ENCODE measurements around the gene RP9.
"Not testable (repeated sequence)": the region's sequence is repeated elsewhere in the genome, so short reads cannot be mapped to it uniquely, and the experiment has no call there.

Gene RP9

DNA sequence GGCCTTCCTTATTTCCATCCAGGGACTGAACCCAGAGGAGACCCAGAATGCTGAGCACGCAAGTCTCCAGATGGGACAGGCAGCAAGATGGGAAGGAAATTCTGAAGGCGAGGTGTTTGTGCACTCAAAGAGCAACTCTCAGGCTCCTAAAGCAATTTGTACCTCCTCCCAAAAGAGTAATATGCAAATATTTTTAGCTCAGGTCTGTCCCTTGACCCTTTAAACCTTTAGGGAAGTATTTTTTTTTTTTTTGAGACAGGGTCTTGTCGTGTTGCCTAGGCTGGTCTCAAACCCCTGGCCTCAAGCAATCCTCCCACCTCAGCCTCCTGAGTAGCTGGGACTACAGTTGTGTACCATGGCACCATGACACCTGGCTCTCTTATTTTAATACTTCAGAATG lies 8.4 kb downstream of the RP9 start:
- DNase-seq, result no peak

DNA sequence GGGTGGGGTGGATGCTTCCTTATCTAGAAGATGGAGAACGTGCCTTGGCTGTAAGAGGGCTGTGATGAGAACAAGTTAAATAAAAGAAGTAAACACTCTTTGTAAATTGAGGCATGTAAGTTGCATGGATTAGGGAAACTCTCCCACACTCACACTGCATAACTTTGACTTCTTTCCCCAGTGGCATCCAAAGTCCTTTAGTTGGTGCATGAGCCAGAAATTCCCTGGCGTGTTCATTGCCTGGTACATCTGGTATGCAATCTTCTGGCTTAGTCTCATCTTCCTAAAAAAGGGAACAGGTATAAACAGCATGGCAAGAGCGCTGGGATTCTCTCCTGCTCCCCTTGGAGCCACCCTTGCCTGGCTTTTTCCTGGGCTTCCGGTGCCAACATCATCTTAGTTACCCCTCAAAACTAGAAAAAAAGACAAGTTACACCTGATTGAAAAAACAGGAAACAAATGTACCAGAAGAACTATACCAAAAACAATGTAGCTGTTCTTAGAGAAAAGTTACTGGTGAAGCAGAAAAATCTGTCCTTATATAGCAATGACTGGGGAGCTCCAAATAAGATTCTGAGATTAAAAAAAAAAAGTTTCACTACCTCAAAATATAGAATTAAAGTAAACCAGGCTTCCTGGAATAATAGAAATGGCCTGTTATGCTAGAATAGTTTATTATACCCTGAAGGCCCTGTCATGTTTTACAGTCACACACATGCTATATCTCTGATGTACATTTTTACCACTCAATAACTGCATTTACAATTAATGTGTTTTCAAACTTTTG lies 9.9 kb downstream of the RP9 start:
- DNase-seq, result no peak

- DNase-seq, result not testable (repeated sequence)
Measured at GRCh38 chr7:33094745-33095275, 14.4 kb downstream of the RP9 start.

DNA sequence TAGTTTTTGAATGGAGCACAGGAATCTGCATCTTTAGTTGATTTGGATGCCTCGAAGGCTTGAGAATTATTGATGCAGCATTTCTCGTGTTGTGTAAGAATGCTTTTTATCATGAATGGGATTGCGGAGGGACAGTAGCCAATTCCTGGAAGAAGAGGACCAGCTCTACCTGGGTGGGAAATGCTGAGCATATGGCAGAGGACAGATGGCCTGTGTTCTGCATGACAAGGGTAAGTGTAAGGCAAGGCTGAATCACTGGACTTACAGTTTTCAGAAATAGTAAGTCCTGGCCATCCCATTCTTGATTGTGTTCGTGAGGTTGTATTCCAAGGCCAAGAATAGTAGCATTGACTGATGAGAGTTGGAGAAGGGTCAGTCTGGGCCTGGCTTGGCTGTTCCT lies 15.9 kb downstream of the RP9 start:
- no peak for DNase-seq

- no peak for DNase-seq
Measured at GRCh38 chr7:33091641-33092191, 17.5 kb downstream of the RP9 start.

GRCh38 chr7:33091111-33091531 lies 18.1 kb downstream of the RP9 start:
- DNase-seq, result no peak

- DNase-seq, result no peak
Measured at GRCh38 chr7:33089142-33089541, 20.1 kb downstream of the RP9 start.

GRCh38 chr7:33087858-33088257 lies 21.3 kb downstream of the RP9 start:
- DNase-seq, result no peak

GRCh38 chr7:33087356-33087755 lies 21.8 kb downstream of the RP9 start:
- DNase-seq, result no peak

DNA sequence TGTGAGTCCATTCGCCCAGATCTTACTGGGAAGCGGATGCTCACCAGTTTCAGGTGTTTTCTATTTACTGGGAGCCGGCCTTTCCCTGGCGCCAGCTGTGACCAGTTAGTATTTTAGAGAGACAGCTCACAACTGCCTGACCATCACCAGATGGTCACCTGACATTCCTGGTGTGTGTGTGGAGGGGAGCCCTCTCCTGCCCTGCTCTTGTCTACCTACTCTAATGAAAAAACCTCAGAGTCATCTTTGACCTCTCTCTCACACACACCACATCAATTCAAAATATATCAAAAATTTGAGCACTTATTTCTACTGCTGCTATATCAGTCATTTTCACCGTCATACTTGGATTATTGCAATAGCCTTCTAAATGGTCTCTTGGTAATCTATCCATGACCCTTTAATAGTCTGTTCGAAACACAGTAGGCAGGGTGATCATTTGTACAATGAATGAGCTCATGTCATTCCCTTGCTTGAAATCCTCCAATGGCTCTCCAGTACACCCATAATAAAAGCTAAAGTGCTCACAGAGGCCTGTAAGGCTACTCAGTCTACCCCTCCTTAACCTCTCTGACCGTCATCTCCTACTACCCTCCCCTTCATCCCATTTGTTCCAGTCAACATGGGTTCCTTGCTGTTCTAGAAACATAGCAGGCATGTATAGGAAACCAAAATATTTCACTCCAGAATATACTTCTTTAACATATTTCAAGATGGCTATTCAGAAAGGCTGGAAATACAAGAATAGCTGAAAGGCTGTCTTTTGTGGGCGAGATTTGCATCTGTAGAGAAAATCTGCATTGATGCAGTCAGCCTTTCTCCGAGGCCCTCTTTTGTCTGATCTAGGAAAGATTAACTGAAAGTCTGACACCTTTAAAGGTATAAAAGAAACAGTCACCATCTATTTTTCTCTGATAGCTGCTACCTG lies 29.2 kb downstream of the RP9 start:
- no peak for DNase-seq

GRCh38 chr7:33079096-33079495 lies 30.1 kb downstream of the RP9 start:
- no peak for DNase-seq

GRCh38 chr7:33076737-33077136 lies 32.5 kb downstream of the RP9 start:
- DNase-seq, result no peak

- DNase-seq, result no peak
Measured at GRCh38 chr7:33075818-33076518, 33.2 kb downstream of the RP9 start.

GRCh38 chr7:33073243-33073642 lies 36.0 kb downstream of the RP9 start:
- no peak for DNase-seq

GRCh38 chr7:33072471-33072870 lies 36.7 kb downstream of the RP9 start:
- DNase-seq, result no peak

GRCh38 chr7:33070831-33071230 lies 38.4 kb downstream of the RP9 start:
- no peak for DNase-seq

DNA sequence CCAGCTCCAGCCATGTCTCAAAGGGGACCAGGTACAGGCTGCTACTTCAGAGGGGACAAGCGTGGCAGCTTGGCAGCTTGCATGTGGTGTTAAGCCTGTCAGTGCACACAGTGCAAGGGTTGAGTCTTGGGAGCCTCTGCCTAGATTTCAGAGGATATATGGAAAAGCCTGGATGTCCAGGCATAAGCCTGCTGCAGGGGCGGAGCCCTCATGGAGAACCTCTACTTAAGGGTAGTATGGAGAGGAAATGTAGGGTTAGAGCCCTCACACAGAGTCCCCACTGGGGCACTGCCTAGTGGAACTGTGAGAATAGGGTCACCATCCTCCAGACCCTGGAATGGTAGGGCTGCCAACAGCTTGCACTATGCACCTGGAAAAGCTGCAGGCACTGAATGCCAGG lies 38.9 kb downstream of the RP9 start:
- DNase-seq, result no peak

- no peak for DNase-seq
Measured at GRCh38 chr7:33067921-33068320, 41.3 kb downstream of the RP9 start.

- DNase-seq, result no peak
Measured at GRCh38 chr7:33066771-33067170, 42.4 kb downstream of the RP9 start.

GRCh38 chr7:33065981-33066380 lies 43.2 kb downstream of the RP9 start:
- DNase-seq, result no peak

GRCh38 chr7:33062782-33063443 lies 46.3 kb downstream of the RP9 start:
- peak; percentile 81 for DNase-seq

All from NCI-H187 treated with DMSO at 0.1 percent for 48 hours (cell line).